Neural cell (in vitro differentiated cells): ENCODE measurements around the gene HIVEP3.

Experiments
- EP300 ChIP-seq: fragments of 450-650 bp; conservative IDR thresholded peaks from 2 replicates; pipeline ENCODE4 v1.6.1; 2014; ENCODE audit warnings: antibody characterized with exemption, mild to moderate bottlenecking, moderate library complexity; ENCODE audit not compliant: poor library complexity, severe bottlenecking
- EZH2 ChIP-seq: fragments of 200-600, 300-800 bp; shearing (Covaris generic), sonication (generic); IDR thresholded peaks from 2 replicates; pipeline ENCODE4 v1.6.1; 2014; ENCODE audit warnings: antibody characterized with exemption, low read length, borderline replicate concordance, mild to moderate bottlenecking; ENCODE audit not compliant: insufficient read depth, poor library complexity, severe bottlenecking
- MXI1 ChIP-seq: fragments of 450-650 bp; conservative IDR thresholded peaks from 2 replicates; pipeline ENCODE4 v1.6.1; 2014; ENCODE audit warnings: antibody characterized with exemption, mild to moderate bottlenecking; ENCODE audit not compliant: poor library complexity, severe bottlenecking
- POLR2AphosphoS5 ChIP-seq: IDR thresholded peaks from 2 replicates; pipeline ENCODE4 v1.6.1; 2012
- RAD21 ChIP-seq: fragments of 450-650 bp; conservative IDR thresholded peaks from 2 replicates; pipeline ENCODE4 v1.6.1; 2014; ENCODE audit warnings: antibody characterized with exemption, mild to moderate bottlenecking, moderate library complexity
- SMC3 ChIP-seq: fragments of 450-650 bp; conservative IDR thresholded peaks from 2 replicates; pipeline ENCODE4 v1.6.1; 2014; ENCODE audit warnings: antibody characterized with exemption, mild to moderate bottlenecking, moderate library complexity; ENCODE audit not compliant: poor library complexity
- TAF1 ChIP-seq: IDR thresholded peaks from 2 replicates; pipeline ENCODE4 v1.6.1; 2012; ENCODE audit warnings: low read depth
- TF ChIP-seq, protein P1 (sequence below): fragments of 450-650 bp; IDR thresholded peaks from 2 replicates; pipeline ENCODE4 v1.5.1; 2014; ENCODE audit warnings: antibody characterized with exemption, mild to moderate bottlenecking, moderate library complexity; ENCODE audit not compliant: poor library complexity, severe bottlenecking
- TF ChIP-seq, protein P2 (sequence below): IDR thresholded peaks from 2 replicates; pipeline ENCODE4 v1.6.1; 2012; ENCODE audit warnings: borderline replicate concordance

DNA sequence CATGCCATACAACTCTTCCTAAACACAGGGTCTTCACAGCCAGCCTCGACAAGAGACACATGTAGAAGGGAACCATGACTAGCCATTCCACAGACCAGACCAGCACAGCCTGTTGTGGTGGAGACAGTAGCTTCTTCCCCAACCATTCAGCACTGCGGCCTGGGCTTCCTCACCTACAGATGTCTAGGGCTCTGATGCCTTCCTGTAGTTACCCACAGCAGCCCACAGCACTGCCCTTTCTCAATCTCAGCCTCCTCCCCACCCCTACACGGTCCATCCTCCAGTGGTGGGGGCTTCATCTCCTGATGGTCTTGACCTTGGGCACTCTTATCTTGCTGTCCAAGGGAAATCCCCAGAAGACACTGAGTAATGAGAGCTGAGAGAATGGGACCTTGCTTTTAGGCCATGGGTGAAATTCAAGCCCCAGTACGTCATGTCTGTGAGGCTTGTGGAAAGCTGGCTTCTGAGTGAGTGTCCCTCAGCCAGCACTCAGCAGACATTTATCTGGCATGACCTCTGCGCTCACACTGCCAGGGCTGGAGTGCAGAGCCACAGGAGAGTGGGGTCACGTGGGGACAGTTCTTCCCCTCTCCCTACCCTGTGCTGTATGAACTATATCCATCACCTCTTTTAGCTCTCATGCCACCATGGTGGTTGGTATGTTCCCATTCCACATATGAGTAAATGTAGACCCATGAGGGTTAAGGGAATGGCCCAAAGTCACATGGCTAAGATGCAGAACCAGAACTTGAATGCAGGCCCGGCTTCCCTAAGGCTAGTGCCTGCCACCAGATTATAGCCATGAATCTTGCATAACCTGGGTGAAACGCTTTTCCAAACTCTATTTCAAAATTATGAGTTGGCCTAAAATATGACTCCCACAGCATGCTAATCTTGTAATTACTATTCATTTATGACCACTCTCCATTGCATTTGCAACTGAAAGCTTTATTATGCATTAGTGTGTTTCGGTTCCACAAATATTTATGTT lies 104.7 kb downstream of the HIVEP3 start:
- TF ChIP-seq, protein P1, sequence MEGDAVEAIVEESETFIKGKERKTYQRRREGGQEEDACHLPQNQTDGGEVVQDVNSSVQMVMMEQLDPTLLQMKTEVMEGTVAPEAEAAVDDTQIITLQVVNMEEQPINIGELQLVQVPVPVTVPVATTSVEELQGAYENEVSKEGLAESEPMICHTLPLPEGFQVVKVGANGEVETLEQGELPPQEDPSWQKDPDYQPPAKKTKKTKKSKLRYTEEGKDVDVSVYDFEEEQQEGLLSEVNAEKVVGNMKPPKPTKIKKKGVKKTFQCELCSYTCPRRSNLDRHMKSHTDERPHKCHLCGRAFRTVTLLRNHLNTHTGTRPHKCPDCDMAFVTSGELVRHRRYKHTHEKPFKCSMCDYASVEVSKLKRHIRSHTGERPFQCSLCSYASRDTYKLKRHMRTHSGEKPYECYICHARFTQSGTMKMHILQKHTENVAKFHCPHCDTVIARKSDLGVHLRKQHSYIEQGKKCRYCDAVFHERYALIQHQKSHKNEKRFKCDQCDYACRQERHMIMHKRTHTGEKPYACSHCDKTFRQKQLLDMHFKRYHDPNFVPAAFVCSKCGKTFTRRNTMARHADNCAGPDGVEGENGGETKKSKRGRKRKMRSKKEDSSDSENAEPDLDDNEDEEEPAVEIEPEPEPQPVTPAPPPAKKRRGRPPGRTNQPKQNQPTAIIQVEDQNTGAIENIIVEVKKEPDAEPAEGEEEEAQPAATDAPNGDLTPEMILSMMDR: no peak
- no peak for TF ChIP-seq RAD21
- no peak for TF ChIP-seq EP300
- TF ChIP-seq SMC3: no peak
- TF ChIP-seq POLR2AphosphoS5: no peak
- TF ChIP-seq, protein P2, sequence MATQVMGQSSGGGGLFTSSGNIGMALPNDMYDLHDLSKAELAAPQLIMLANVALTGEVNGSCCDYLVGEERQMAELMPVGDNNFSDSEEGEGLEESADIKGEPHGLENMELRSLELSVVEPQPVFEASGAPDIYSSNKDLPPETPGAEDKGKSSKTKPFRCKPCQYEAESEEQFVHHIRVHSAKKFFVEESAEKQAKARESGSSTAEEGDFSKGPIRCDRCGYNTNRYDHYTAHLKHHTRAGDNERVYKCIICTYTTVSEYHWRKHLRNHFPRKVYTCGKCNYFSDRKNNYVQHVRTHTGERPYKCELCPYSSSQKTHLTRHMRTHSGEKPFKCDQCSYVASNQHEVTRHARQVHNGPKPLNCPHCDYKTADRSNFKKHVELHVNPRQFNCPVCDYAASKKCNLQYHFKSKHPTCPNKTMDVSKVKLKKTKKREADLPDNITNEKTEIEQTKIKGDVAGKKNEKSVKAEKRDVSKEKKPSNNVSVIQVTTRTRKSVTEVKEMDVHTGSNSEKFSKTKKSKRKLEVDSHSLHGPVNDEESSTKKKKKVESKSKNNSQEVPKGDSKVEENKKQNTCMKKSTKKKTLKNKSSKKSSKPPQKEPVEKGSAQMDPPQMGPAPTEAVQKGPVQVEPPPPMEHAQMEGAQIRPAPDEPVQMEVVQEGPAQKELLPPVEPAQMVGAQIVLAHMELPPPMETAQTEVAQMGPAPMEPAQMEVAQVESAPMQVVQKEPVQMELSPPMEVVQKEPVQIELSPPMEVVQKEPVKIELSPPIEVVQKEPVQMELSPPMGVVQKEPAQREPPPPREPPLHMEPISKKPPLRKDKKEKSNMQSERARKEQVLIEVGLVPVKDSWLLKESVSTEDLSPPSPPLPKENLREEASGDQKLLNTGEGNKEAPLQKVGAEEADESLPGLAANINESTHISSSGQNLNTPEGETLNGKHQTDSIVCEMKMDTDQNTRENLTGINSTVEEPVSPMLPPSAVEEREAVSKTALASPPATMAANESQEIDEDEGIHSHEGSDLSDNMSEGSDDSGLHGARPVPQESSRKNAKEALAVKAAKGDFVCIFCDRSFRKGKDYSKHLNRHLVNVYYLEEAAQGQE: no peak
- TF ChIP-seq MXI1: no peak
- no peak for TF ChIP-seq EZH2
- TF ChIP-seq TAF1: no peak
